ENCODE measurements around the gene MS4A6A.

DNA sequence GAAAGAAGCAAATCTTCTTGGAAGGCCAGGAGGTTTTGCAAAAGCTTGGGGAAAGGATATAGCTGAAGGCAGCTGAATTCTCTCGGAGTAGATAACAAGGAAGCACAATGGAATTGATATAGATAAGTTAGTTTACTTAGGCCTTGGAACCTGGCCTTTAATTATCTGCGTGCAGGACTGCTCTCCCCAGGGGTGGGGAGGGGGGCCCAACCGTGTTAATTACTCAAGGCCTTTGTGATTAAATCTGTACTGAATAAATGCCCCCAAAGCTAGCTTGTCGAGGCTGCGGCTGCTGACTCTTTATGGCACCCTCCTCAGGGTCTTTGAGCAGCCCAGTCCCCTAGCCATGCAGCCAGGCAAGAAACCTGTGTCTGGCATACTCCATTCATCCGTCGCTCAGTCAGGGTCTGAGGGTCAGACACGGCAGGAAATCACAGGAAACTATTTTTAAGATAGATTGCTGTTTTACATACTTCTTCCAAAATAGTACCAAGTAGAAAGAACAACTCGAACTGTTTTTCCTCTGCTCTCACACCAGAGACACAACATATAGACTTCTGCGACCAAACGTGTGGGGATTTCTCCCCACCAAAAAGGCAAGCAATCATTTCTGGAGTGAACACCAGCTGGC lies 58.0 kb downstream of the MS4A6A start:
- TF ChIP-seq YY1 (IDR thresholded peaks at IDR 0.05; ENCODE audit: insufficient read depth, insufficient read length) (no peak), ZNF274 (IDR thresholded peaks at IDR 0.05; ENCODE audit: low read depth, low read length) (no peak)
